DND-41 (cell line): Measurements from ENCODE around the gene AHSG.

Source experiments
- EZH2 ChIP-seq: IDR thresholded peaks from 3 replicates; pipeline ENCODE4 v1.6.1; 2012; ENCODE audit warnings: borderline replicate concordance, low read depth, mild to moderate bottlenecking, moderate library complexity, low read length, inconsistent platforms; ENCODE audit not compliant: severe bottlenecking
- TF ChIP-seq, protein P1 (sequence below): IDR thresholded peaks from 2 replicates; pipeline ENCODE4 v1.5.1; 2012; ENCODE audit warnings: borderline replicate concordance, low read length, moderate library complexity, mild to moderate bottlenecking; ENCODE audit not compliant: poor library complexity, severe bottlenecking; ENCODE audit errors: extremely low read depth

DNA sequence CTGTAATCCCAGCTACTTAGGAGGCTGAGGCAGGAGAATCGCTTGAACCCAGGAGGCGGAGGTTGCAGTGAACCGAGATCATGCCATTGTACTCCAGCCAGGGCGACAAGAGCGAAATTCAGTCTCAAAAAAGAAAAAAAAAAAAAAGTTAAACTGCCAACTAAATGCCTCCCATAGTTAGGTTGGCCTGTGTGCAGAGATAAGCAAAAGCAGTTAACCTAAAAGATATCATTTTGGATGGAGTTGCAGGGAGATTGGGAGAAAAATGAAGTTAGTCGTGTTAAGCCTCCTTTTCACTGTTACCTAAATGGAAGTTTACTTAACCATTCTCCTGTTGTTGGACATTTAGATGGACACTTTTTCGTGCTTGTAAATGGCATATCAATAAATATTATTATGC, 15.9 kb downstream of the AHSG start:
- TF ChIP-seq, protein P1, sequence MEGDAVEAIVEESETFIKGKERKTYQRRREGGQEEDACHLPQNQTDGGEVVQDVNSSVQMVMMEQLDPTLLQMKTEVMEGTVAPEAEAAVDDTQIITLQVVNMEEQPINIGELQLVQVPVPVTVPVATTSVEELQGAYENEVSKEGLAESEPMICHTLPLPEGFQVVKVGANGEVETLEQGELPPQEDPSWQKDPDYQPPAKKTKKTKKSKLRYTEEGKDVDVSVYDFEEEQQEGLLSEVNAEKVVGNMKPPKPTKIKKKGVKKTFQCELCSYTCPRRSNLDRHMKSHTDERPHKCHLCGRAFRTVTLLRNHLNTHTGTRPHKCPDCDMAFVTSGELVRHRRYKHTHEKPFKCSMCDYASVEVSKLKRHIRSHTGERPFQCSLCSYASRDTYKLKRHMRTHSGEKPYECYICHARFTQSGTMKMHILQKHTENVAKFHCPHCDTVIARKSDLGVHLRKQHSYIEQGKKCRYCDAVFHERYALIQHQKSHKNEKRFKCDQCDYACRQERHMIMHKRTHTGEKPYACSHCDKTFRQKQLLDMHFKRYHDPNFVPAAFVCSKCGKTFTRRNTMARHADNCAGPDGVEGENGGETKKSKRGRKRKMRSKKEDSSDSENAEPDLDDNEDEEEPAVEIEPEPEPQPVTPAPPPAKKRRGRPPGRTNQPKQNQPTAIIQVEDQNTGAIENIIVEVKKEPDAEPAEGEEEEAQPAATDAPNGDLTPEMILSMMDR: no peak
- TF ChIP-seq EZH2: no peak
